Measurements from ENCODE around the gene KRCC1.

The KRCC1 gene

DNA sequence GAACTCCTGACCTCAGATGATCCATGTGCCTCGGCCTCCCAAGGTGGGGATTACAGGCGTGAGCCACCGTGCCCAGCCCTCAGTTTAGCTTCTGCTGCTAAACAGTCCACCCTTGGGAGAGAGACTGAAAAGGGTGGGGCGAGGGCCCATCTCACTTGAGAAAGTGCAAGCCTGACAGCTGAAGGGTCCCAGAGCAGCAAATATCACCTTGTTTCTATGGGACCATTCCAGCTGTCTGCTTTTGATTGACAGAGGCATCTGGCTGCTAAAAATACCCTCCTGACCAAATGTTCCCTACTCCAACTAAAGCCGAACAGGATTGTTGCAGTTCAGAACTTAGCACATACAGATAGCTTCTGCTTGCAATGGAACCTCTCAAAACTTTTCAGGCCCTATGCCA lies 11.6 kb upstream of the KRCC1 start:
- Histone ChIP-seq H3K4me3 (ENCODE audit: severe bottlenecking) (no peak overlapping the region), H3K36me3 (ENCODE audit: low read depth) (no peaks in the 10 kb centered on the region), H3K4me1 (ENCODE audit: insufficient read depth, poor library complexity, severe bottlenecking) (no peaks in the 10 kb centered on the region), H3K27ac (ENCODE audit: poor library complexity, severe bottlenecking) (no peak overlapping the region), H3K27me3 (ENCODE audit: insufficient read depth, poor library complexity, severe bottlenecking) (no peaks in the 10 kb centered on the region), H3K9me3 (ENCODE audit: severe bottlenecking) (no peaks in the 10 kb centered on the region)
- TF ChIP-seq, protein P1, sequence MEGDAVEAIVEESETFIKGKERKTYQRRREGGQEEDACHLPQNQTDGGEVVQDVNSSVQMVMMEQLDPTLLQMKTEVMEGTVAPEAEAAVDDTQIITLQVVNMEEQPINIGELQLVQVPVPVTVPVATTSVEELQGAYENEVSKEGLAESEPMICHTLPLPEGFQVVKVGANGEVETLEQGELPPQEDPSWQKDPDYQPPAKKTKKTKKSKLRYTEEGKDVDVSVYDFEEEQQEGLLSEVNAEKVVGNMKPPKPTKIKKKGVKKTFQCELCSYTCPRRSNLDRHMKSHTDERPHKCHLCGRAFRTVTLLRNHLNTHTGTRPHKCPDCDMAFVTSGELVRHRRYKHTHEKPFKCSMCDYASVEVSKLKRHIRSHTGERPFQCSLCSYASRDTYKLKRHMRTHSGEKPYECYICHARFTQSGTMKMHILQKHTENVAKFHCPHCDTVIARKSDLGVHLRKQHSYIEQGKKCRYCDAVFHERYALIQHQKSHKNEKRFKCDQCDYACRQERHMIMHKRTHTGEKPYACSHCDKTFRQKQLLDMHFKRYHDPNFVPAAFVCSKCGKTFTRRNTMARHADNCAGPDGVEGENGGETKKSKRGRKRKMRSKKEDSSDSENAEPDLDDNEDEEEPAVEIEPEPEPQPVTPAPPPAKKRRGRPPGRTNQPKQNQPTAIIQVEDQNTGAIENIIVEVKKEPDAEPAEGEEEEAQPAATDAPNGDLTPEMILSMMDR (IDR thresholded peaks at IDR 0.05; ENCODE audit: poor library complexity, severe bottlenecking) = no peak
- DNase-seq (ENCODE audit: low spot score) (no peak), ATAC-seq (ENCODE audit: low read depth) (no peak)

DNA sequence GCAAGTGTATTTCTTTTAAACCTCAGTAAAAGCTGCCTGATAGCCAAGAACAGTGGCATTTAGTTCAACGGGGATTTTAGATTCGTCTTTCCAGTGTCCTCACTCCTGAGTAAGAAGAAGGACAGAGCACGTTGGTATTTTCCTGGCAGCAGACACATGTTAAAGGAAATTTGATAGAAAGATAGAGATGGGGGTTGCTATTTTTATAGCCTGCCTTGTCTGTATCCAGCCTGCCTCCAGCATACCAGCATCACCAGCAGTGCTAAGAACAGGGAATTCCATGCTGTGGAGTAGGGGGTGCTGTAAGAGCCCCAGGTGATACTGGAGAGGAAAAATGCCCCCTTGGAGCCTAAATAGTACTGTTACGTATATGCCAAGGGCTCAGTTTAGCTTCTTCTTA lies 11.0 kb upstream of the KRCC1 start:
- Histone ChIP-seq H3K36me3 (ENCODE audit: low read depth) (no peaks in the 10 kb centered on the region), H3K4me3 (ENCODE audit: severe bottlenecking) (no peak overlapping the region), H3K4me1 (ENCODE audit: insufficient read depth, poor library complexity, severe bottlenecking) (no peaks in the 10 kb centered on the region), H3K9me3 (ENCODE audit: severe bottlenecking) (no peaks in the 10 kb centered on the region), H3K27ac (ENCODE audit: poor library complexity, severe bottlenecking) (no peak overlapping the region), H3K27me3 (ENCODE audit: insufficient read depth, poor library complexity, severe bottlenecking) (no peaks in the 10 kb centered on the region)
- DNase-seq (ENCODE audit: low spot score) (no peak), ATAC-seq (ENCODE audit: low read depth) (no peak)
- TF ChIP-seq, protein P1 (IDR thresholded peaks at IDR 0.05; ENCODE audit: poor library complexity, severe bottlenecking) = no peak

DNA sequence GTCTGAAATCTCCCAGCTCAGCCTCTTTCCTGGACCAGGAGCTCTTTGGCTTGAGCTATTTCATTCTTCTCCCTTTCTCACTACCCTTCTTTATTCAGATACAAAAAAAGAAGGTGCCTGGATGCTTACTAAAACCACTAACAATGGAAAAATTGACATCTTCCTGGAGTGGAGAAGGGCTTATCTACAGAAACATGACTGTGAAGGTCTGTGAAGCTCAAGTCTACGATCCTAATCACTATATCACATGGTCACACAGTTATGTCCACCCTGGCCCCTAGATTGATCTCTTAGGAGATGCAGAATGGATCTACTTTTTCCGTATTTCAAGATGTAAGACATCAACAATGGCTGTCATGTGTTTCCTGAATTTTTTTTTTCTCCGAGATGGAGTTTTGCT lies 5.7 kb upstream of the KRCC1 start:
- no peak for ATAC-seq (ENCODE audit: low read depth)
- TF ChIP-seq, protein P1 (IDR thresholded peaks at IDR 0.05; ENCODE audit: poor library complexity, severe bottlenecking) = no peak
- Histone ChIP-seq H3K27me3 (ENCODE audit: insufficient read depth, poor library complexity, severe bottlenecking) (no peaks in the 10 kb centered on the region), H3K4me3 (ENCODE audit: severe bottlenecking) (no peak overlapping the region), H3K4me1 (ENCODE audit: insufficient read depth, poor library complexity, severe bottlenecking) (no peaks in the 10 kb centered on the region), H3K27ac (ENCODE audit: poor library complexity, severe bottlenecking) (no peak overlapping the region), H3K36me3 (ENCODE audit: low read depth) (no peaks in the 10 kb centered on the region), H3K9me3 (ENCODE audit: severe bottlenecking) (no peaks in the 10 kb centered on the region)
- DNase-seq (ENCODE audit: low spot score) = no peak

DNA sequence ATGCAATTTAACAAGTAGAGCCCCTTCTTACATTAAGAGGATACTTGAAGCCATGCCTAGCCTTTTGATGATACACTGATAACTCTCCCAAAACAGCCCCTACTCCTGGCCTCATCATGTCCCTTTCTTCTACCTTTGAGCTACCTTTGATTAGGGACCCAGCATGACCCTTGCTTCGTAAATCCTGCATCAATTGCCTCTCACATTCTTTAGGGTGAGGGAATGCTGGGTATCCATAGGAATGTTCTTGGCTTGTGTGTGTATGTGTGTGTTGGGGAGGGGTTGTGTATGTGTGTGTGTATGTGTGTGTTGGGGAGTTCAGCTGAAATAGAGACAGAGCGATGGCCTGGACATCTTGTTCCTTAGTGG lies 5.3 kb upstream of the KRCC1 start:
- Histone ChIP-seq H3K4me1 (ENCODE audit: insufficient read depth, poor library complexity, severe bottlenecking) (no peaks in the 10 kb centered on the region), H3K27me3 (ENCODE audit: insufficient read depth, poor library complexity, severe bottlenecking) (no peaks in the 10 kb centered on the region), H3K36me3 (ENCODE audit: low read depth) (no peaks in the 10 kb centered on the region), H3K9me3 (ENCODE audit: severe bottlenecking) (no peaks in the 10 kb centered on the region), H3K27ac (ENCODE audit: poor library complexity, severe bottlenecking) (no peak overlapping the region), H3K4me3 (ENCODE audit: severe bottlenecking) (no peak overlapping the region)
- ATAC-seq (ENCODE audit: low read depth) (no peak), DNase-seq (ENCODE audit: low spot score) (no peak)
- TF ChIP-seq, protein P1 (IDR thresholded peaks at IDR 0.05; ENCODE audit: poor library complexity, severe bottlenecking) = no peak

DNA sequence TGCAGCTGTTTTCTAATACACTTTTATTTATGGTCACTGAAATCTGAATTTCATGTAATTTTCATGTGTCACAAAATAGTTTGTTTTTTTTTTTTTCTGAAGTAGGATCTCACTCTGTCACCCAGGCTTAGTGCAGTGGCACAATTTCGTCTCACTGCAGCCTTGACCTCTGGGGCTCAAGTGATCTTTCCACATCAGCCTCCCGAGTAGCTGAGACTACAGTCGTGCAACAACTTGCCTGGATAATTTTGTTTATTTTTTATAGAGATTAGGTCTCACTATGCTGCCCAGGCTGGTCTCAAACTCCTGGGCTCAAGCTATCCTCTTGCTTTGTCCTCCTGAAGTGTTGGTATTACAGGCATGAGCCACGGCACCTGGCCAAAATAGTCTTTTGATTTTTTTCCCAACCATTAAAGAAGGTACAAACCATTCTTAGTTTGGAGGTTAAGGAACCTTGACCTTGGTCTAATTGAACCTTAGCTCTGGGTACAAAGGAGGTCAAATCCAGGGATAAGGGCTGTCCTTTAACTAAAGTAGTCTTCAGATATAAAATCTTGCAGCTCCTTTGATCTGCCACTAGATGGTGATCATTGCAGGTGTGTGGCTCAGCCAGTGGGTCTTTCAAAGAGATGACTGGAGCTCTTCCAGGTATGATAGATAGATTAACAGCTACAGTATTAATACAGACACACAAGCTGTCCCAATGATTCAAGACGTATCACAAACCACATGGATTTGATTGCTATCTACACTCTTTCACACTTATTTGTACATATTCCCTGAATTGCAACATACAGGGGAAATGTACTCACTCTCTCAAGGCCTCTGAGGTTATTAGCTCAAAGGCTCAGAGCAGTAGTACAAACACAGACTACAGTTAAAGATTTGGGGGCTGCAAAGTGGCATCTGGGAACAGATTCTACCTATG lies 4.7 kb upstream of the KRCC1 start:
- TF ChIP-seq, protein P1 (IDR thresholded peaks at IDR 0.05; ENCODE audit: poor library complexity, severe bottlenecking) = peak; percentile 88
- no peak overlapping the region for H3K27ac ChIP-seq (ENCODE audit: poor library complexity, severe bottlenecking)
- no peaks in the 10 kb centered on the region for H3K36me3 ChIP-seq (ENCODE audit: low read depth)
- no peak overlapping the region for H3K4me3 ChIP-seq (ENCODE audit: severe bottlenecking)
- no peaks in the 10 kb centered on the region for H3K27me3 ChIP-seq (ENCODE audit: insufficient read depth, poor library complexity, severe bottlenecking)
- no peaks in the 10 kb centered on the region for H3K4me1 ChIP-seq (ENCODE audit: insufficient read depth, poor library complexity, severe bottlenecking)
- no peak for DNase-seq (ENCODE audit: low spot score)
- ATAC-seq (ENCODE audit: low read depth) = peak; percentile 59
- no peaks in the 10 kb centered on the region for H3K9me3 ChIP-seq (ENCODE audit: severe bottlenecking)
